Measurements from ENCODE around the gene SLIT3.

The SLIT3 gene

GRCh38 chr5:168726342-168726741 is 574.6 kb downstream of the SLIT3 start:
- DNase-seq (ENCODE audit: low read depth), result no peak
- no peak overlapping the region for H3K4me3 ChIP-seq (ENCODE audit: low read depth, low read length)
- no peak for TF ChIP-seq CTCF (IDR thresholded peaks at IDR 0.05; ENCODE audit: control insufficient read depth, extremely low read depth, insufficient read depth)

GRCh38 chr5:168724227-168724626 is 576.7 kb downstream of the SLIT3 start:
- no peak overlapping the region for H3K4me3 ChIP-seq (ENCODE audit: low read depth, low read length)
- TF ChIP-seq CTCF (IDR thresholded peaks at IDR 0.05; ENCODE audit: control insufficient read depth, extremely low read depth, insufficient read depth), result no peak
- no peak for DNase-seq (ENCODE audit: low read depth)

DNA sequence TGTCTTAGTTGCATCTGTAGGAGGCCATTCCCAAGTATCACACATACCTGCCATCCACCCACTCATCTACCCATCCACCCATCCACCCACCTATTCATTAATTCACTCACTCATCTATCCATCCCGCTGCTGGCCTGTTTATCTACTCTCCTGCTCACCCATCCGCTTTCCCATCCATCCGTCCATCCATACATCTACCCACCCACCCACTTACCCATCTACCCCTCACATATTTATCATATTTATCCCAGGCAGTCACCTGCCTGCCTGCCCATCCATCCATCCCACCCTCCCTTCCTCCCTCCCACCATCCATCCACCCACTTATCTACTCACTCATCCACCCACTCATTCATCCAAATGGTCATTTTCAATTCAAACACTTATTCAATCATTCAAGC is 577.9 kb downstream of the SLIT3 start:
- H3K4me3 ChIP-seq (ENCODE audit: low read depth, low read length), result no peak overlapping the region
- DNase-seq (ENCODE audit: low read depth), result no peak
- TF ChIP-seq CTCF (IDR thresholded peaks at IDR 0.05; ENCODE audit: control insufficient read depth, extremely low read depth, insufficient read depth), result no peak

DNA sequence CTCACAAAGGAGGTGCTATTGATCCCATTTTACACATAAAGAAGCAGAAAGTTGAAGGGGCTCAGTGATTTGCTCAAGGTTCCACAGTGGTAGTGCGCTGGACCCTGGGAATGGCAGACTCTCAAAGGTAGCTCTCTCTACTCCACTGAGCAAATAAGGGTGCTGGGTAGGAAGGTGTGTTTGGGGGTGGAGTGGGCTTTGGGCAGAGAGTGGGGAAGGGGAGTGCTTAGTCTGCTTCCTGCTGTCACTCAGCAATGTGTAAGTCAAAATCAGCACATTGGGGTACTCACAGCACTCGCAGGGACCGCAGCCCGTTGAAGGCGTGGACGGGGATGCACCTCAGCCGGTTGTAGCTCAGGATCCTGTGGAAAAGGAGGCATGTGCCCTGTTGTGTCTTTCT is 579.0 kb downstream of the SLIT3 start:
- H3K4me3 ChIP-seq (ENCODE audit: low read depth, low read length), result no peak overlapping the region
- TF ChIP-seq CTCF (IDR thresholded peaks at IDR 0.05; ENCODE audit: control insufficient read depth, extremely low read depth, insufficient read depth), result no peak
- no peak for DNase-seq (ENCODE audit: low read depth)

DNA sequence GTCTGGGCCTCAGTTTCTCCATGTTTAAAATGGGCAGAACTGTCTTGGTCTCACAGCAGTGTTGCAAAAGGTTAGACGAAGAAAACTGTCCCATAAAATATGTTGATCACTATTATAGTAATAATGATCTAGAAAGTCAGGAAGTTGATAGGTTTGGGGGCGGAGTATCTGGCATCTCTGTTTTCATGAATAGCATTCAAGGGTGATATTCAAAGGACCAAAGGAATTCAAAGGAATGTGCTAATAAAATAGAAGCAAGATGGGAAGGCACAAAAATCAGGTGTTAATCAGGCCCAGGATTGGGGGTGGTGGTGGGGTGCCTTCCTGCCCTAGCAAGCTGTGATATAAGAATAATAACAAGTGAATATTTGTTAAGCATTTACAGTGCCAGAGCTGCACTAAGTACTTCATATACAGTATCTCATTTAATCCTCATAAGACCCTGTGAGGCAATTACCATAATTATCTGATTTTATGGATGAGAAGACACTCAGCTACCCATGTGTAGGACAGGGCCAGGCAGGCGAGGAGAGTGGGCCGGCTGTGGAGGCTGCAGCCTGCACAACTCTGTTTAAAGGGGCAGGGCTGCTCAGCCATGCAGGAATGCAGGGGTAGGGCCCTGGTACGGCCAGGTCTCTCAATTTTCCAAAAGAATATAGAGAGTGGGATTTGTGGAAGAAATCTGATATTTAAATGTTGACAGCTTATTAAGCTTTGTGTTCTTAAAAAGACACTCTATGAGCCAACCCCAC is 579.8 kb downstream of the SLIT3 start:
- no peak for TF ChIP-seq CTCF (IDR thresholded peaks at IDR 0.05; ENCODE audit: control insufficient read depth, extremely low read depth, insufficient read depth)
- no peak overlapping the region for H3K4me3 ChIP-seq (ENCODE audit: low read depth, low read length)
- no peak for DNase-seq (ENCODE audit: low read depth)

DNA sequence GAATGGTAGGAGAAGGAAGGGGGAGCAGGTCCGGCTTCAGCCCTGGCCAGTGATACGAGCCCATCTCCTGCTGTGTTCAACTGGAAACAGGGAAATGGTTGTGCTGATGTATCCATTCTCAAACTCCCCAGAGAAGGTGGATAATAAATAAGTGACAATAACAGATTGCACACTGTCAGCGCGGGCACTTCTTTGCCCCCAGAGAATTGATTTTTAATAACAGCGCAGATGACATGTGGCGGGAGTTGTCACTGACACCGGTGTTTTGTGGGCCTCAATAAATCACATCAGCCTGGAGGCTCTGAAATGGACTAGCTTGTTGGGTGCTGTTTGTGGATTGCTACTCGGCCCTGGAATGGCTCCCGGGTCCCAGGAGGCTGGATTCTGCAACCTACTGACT is 580.4 kb downstream of the SLIT3 start:
- DNase-seq (ENCODE audit: low read depth), result no peak
- H3K4me3 ChIP-seq (ENCODE audit: low read depth, low read length), result no peak overlapping the region
- no peak for TF ChIP-seq CTCF (IDR thresholded peaks at IDR 0.05; ENCODE audit: control insufficient read depth, extremely low read depth, insufficient read depth)

DNA sequence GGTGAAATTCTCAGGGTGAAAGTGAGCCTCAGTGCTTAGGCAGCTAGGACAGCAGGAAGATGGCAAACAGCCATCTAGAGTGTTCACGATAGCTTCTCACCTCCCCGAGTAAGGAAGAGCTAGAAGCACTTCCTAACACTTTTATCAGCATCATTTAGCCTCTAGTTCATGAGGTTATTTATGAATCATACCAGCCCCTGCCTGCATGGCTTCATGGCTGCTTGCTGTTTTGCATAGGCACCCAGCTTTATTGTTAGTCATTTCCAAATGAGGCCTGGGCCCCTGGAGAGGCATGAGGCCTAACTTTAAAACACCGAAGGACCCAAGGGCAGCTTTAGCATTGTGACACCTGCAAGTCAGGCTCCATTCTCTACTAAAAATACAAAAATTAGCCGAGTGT is 586.9 kb downstream of the SLIT3 start:
- H3K4me3 ChIP-seq (ENCODE audit: low read depth, low read length), result no peak overlapping the region
- TF ChIP-seq CTCF (IDR thresholded peaks at IDR 0.05; ENCODE audit: control insufficient read depth, extremely low read depth, insufficient read depth), result no peak
- no peak for DNase-seq (ENCODE audit: low read depth)
